Testis (tissue), 3 donors: ENCODE results near the gene BLM. TPM values are rescaled to one million over a fixed set of nuclear protein-coding genes. Genes with fewer than 3 reads are reported as not detected.

Experiments used
- DNase-seq: peaks from one replicate; pipeline ENCODE4 v3.0.0-alpha.2; 2019
- H3K27ac ChIP-seq, 2 donors: fragments of 200-600 bp; sonication (generic); one replicate each; pipeline ENCODE4 v1.5.1; 2019
- H3K27me3 ChIP-seq: fragments of 200-600 bp; sonication (generic); one replicate; pipeline ENCODE4 v1.5.1; 2019
- H3K36me3 ChIP-seq: fragments of 200-600 bp; sonication (generic); one replicate; pipeline ENCODE4 v1.5.1; 2017; ENCODE audit warnings: low read depth; ENCODE audit errors: missing control alignments
- H3K4me1 ChIP-seq: fragments of 200-600 bp; sonication (generic); one replicate; pipeline ENCODE4 v1.5.1; 2019
- H3K4me3 ChIP-seq, 2 donors: fragments of 200-600 bp; sonication (generic); one replicate each; pipeline ENCODE4 v1.5.1; 2017 to 2019
- H3K9me3 ChIP-seq: fragments of 200-600 bp; sonication (generic); one replicate; pipeline ENCODE4 v1.5.1; 2017
- POLR2A ChIP-seq: fragments of 450-650 bp; IDR thresholded peaks from one replicate; pipeline ENCODE4 v1.6.1; 2017; ENCODE audit warnings: antibody characterized with exemption, mild to moderate bottlenecking, moderate library complexity
- WGBS, 2 donors: methylation state at CpG; one replicate each; pipeline ENCODE4 v1.1.5; 2018; 5-methylcytosine and 5-hydroxymethylcytosine counted together
- intact Hi-C: fragments of 100-400 bp; cut with DNase I; formaldehyde crosslinking; loops from one replicate; pipeline ENCODE4 v1.15.1; 2023; ENCODE audit warnings: low total_unique reads
- polyA plus RNA-seq: library from polyadenylated mRNA; stranded (reverse); fragments of 350-450 nt; fragmentation: Illumina TruSeq; extraction: RNeasy Lipid Tissue Mini Kit (QIAGEN cat#74804); gene quantifications from one replicate; pipeline ENCODE4 v1.2.3, GENCODE V29; 2014; ENCODE audit warnings: low read depth, low replicate concordance; ENCODE audit not compliant: insufficient read depth
- total RNA-seq, 2 donors: library from RNA; depleted of rRNA; stranded (reverse); fragments of >200 nt; gene quantifications; one replicate each; pipeline ENCODE4 v1.2.3, GENCODE V29; 2016
- TF ChIP-seq, protein P1 (sequence below), 3 experiments: fragments of 450-650 bp in 2 of 3; fragments of 200-600 bp in 1 of 3; sonication (generic) in 1 of 3; IDR thresholded peaks; one replicate each; pipeline ENCODE4 v1.5.1; 2016 to 2019; ENCODE audit warnings: antibody characterized with exemption in 3 of 3, mild to moderate bottlenecking in 2 of 3, moderate library complexity in 1 of 3

BLM gene
- total and polyA plus RNA-seq, 3 donors from 2014 or later, result 5.8 to 6.7 (median 5.9) TPM

DNA sequence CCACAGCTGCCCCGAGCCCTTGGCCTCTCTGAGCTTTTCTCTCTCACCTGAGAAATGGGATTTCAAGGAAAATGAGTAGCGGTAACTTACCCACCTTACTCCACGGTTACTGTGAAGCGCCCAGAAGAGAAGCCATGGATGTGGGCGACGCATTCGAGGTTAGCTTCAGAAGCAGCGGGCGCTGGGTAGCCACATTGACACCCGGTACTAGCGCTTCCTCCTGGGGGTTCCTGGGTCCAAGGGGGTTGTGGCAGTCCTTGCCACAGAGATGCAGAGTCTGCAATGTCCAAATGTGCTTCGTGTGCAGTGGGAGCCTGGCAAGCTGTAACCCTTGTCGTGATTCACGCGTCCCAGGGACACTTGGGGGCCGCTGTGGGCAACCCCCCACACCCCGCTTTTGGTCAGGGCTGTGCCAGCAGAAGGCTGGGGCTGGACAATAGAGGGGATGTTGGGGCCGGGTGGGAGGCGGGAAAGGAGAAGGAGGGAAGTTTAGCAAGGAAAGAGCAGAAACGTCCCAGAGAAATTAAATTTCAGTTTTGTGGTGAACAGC is 109.8 kb downstream of the BLM start:
- no peak for TF ChIP-seq POLR2A
- TF ChIP-seq, protein P1, sequence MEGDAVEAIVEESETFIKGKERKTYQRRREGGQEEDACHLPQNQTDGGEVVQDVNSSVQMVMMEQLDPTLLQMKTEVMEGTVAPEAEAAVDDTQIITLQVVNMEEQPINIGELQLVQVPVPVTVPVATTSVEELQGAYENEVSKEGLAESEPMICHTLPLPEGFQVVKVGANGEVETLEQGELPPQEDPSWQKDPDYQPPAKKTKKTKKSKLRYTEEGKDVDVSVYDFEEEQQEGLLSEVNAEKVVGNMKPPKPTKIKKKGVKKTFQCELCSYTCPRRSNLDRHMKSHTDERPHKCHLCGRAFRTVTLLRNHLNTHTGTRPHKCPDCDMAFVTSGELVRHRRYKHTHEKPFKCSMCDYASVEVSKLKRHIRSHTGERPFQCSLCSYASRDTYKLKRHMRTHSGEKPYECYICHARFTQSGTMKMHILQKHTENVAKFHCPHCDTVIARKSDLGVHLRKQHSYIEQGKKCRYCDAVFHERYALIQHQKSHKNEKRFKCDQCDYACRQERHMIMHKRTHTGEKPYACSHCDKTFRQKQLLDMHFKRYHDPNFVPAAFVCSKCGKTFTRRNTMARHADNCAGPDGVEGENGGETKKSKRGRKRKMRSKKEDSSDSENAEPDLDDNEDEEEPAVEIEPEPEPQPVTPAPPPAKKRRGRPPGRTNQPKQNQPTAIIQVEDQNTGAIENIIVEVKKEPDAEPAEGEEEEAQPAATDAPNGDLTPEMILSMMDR (IDR thresholded peaks at IDR 0.05), result no peak

GRCh38 chr15:90828111-90828510 is 111.0 kb downstream of the BLM start:
- TF ChIP-seq POLR2A, result no peak
- no peak for DNase-seq
- 20 to 62% methylated on average over 1 to 12 of the region's 12 CpGs for WGBS, 2 donors
- intact Hi-C loops, result no loop called here
- Histone ChIP-seq H3K4me1 (no peaks in the 10 kb centered on the region), H3K36me3 (no peaks in the 10 kb centered on the region), H3K27ac (no peak overlapping the region), H3K4me3 (no peak overlapping the region), H3K9me3 (no peaks in the 10 kb centered on the region), H3K27me3 (no peaks in the 10 kb centered on the region)

More for the DNA sequence above, 109.8 kb downstream of the BLM start:
- H3K9me3 ChIP-seq, result no peaks in the 10 kb centered on the region
- no peak overlapping the region for H3K27ac ChIP-seq
- intact Hi-C loops, result no loop called here
- no peak for DNase-seq
- H3K4me1 ChIP-seq, result no peaks in the 10 kb centered on the region
- no peaks in the 10 kb centered on the region for H3K27me3 ChIP-seq
- no peaks in the 10 kb centered on the region for H3K36me3 ChIP-seq
- H3K4me3 ChIP-seq, result peak overlapping the region in 1 of 2 donors; percentile 33
- 68 to 81% methylated on average over 20 of the region's 20 CpGs for WGBS, 2 donors

DNA sequence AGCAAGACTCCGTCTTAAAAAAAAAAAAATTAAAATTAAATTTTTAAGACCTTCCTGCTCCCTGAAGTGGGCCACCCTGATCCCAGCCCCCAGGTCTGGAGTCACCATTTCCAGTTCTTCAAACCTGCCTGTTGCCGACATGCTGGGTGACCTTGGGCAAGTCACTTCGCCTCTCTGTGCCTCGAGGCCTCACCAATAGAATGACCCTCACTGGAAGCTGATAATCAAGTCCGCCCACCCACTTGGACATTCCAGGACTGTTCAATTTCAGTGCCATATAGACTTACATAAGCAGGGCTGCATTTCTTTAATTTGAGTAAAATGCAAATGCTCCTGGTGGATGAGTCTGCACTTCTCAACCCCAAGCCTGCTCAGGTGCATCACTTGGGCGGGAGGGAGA is 112.0 kb downstream of the BLM start:
- Histone ChIP-seq H3K4me3 (no peak overlapping the region), H3K9me3 (no peaks in the 10 kb centered on the region), H3K36me3 (no peaks in the 10 kb centered on the region), H3K27ac (no peak overlapping the region), H3K27me3 (no peaks in the 10 kb centered on the region), H3K4me1 (no peaks in the 10 kb centered on the region)
- no peak for DNase-seq
- TF ChIP-seq POLR2A, result no peak
- TF ChIP-seq, protein P1 (IDR thresholded peaks at IDR 0.05), result no peak
- 77 to 80% methylated on average over 6 of the region's 6 CpGs for WGBS, 2 donors
- intact Hi-C loops, result no loop called here

DNA sequence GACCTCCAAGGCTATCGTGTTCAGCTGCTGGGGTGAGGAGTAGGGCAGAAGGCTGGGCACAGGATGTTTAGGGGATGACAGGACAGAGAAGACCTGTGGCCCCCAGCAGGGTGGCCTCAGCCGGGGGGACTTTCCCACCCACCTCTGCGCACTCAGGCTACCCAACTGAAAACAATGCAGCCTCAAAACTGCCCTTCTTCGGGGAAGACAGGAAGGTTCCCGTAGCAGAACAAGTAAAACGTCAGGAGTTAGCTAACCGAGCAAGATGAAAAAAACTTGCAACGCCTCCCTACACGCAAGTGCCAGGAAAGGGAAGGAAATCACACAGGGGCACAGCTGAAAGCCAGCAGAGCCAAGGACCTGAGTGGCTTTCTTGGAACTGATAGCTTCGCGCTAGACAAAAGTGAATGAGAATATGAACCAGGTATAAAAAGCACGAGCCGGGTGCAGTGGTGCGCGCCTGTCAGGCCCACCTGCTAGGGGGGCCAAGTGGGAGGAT is 112.8 kb downstream of the BLM start:
- H3K27me3 ChIP-seq, result no peaks in the 10 kb centered on the region
- no peak for TF ChIP-seq POLR2A
- TF ChIP-seq, protein P1 (IDR thresholded peaks at IDR 0.05), result no peak
- DNase-seq, result no peak
- H3K9me3 ChIP-seq, result no peaks in the 10 kb centered on the region
- H3K4me3 ChIP-seq, result no peak overlapping the region
- no peak overlapping the region for H3K27ac ChIP-seq
- H3K36me3 ChIP-seq, result no peaks in the 10 kb centered on the region
- intact Hi-C loops, result no loop called here
- 69 to 77% methylated on average over 12 to 15 of the region's 15 CpGs for WGBS, 2 donors
- H3K4me1 ChIP-seq, result no peaks in the 10 kb centered on the region

- 67 to 71% methylated on average over 5 of the region's 5 CpGs for WGBS, 2 donors
- intact Hi-C loops, result no loop called here
These were observed 117.5 kb downstream of the BLM start for GRCh38 chr15:90834626-90835025.

More at GRCh38 chr15:90834626-90835025, 117.5 kb downstream of the BLM start:
- H3K9me3 ChIP-seq, result no peaks in the 10 kb centered on the region
- H3K27ac ChIP-seq, result no peak overlapping the region
- H3K27me3 ChIP-seq, result no peaks in the 10 kb centered on the region
- no peaks in the 10 kb centered on the region for H3K36me3 ChIP-seq
- TF ChIP-seq, protein P1 (IDR thresholded peaks at IDR 0.05), result no peak
- TF ChIP-seq POLR2A, result no peak
- DNase-seq, result no peak
- H3K4me3 ChIP-seq, result no peak overlapping the region
- H3K4me1 ChIP-seq, result no peaks in the 10 kb centered on the region
